GM10248 (cell line): ENCODE results near the gene ARHGAP1.

Experiments used
- CTCF ChIA-PET: fragments of 300-600 bp; sonication (Branson Sonifier 250); formaldehyde crosslinking; extraction: SDS; loops from one replicate; lab custom pipeline; 2021; ENCODE audit warnings: antibody characterized with exemption; lab: Yijun Ruan, JAX
- POLR2A ChIA-PET: fragments of 350-650 bp; sonication (Branson Sonifier 250); formaldehyde crosslinking; extraction: SDS; loops from one replicate; lab custom pipeline; 2020; ENCODE audit warnings: antibody characterized with exemption; lab: Yijun Ruan, JAX
- DNase-seq: peaks from one replicate; pipeline ENCODE4 v3.0.0; 2012; ENCODE audit errors: extremely low spot score
- TF ChIP-seq, protein P1 (sequence below): IDR thresholded peaks from 2 replicates; pipeline ENCODE4 v1.5.1; 2012; ENCODE audit warnings: mild to moderate bottlenecking, low read depth; ENCODE audit errors: extremely low read depth, missing control alignments, control extremely low read depth

ARHGAP1 gene

DNA sequence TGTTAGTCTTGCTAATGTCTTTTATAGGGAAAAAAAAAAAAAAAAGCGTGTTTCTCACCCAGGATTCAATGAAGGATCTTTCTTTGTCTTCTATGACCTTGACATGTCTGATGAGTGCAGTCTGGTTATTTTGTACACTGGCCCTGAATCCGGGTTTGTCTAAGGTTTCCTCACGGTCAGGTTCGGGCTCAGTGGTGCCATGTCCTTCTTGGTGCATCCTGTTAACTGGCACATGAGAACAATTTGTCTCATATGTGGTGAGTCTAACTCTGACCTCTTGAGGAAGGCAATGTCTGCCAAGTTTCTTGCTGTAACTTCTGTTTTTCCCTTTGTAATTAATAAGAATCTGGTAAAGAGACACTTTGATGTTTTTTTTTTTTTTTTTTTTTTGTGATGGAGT, 31.1 kb upstream of the ARHGAP1 start:
- POLR2A ChIA-PET, result no interaction called here
- TF ChIP-seq, protein P1, sequence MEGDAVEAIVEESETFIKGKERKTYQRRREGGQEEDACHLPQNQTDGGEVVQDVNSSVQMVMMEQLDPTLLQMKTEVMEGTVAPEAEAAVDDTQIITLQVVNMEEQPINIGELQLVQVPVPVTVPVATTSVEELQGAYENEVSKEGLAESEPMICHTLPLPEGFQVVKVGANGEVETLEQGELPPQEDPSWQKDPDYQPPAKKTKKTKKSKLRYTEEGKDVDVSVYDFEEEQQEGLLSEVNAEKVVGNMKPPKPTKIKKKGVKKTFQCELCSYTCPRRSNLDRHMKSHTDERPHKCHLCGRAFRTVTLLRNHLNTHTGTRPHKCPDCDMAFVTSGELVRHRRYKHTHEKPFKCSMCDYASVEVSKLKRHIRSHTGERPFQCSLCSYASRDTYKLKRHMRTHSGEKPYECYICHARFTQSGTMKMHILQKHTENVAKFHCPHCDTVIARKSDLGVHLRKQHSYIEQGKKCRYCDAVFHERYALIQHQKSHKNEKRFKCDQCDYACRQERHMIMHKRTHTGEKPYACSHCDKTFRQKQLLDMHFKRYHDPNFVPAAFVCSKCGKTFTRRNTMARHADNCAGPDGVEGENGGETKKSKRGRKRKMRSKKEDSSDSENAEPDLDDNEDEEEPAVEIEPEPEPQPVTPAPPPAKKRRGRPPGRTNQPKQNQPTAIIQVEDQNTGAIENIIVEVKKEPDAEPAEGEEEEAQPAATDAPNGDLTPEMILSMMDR, result no peak
- CTCF ChIA-PET, result no interaction called here
- no peak for DNase-seq

DNA sequence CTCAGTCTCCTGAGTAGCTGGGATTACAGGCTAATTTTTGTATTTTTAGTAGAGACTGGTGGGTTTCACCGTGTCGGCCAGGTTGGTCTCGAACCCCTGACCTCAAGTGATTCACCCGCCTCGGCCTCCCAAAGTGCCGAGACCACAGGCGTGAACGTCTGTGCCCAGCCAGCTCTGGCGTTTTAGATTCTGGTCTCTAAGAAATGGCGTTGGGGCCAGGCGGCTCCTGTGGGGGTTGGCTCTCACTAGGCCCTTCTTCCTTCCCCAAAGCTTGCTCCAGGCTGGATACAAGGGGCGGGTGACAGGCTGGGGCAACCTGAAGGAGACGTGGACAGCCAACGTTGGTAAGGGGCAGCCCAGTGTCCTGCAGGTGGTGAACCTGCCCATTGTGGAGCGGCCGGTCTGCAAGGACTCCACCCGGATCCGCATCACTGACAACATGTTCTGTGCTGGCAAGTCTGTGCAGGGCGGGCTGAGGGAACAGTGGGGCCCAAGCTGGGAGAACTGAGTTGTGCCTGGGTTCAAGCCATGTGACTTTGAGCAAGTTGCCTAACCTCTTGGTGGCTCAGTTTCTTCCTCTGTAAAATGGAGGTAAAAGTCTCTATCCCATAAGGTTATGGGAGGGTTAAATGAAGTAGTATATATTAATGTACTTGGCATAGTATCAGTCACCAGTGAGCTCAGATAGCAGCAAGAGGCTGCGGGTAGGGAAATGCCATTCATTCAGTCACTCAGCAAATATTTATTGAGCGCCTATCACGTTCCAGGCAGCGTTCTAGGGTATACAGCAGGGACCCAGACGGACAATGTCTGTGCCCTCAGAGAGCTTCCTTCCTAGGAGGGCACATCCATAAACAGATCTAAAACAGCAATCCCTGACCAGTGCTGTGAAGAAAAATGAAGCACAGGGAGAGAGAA, 28.9 kb upstream of the ARHGAP1 start:
- CTCF ChIA-PET, result interaction anchor here (1.4 kb wide), 1 partner anchor 9 kb away, joined by 4 read pairs; no protein-coding TSS in a partner anchor
- POLR2A ChIA-PET, result no interaction called here
- DNase-seq, result no peak
- TF ChIP-seq, protein P1, result no peak

DNA sequence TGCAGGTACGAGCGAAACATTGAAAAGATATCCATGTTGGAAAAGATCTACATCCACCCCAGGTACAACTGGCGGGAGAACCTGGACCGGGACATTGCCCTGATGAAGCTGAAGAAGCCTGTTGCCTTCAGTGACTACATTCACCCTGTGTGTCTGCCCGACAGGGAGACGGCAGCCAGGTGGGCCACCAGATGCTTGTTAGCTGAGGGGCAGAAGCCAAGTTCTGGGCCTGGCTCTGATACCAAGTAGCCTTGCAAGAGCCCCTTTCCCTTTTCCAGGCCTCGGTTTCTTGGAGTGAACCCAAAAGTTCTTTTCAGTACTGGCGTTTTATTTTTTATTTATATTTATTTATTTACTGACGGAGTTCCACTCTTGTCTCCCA, 28.2 kb upstream of the ARHGAP1 start:
- CTCF ChIA-PET, result interaction anchor here (1.4 kb wide), 1 partner anchor 10 kb away, joined by 4 read pairs; no protein-coding TSS in a partner anchor
- POLR2A ChIA-PET, result no interaction called here
- TF ChIP-seq, protein P1, result no peak
- no peak for DNase-seq

DNA sequence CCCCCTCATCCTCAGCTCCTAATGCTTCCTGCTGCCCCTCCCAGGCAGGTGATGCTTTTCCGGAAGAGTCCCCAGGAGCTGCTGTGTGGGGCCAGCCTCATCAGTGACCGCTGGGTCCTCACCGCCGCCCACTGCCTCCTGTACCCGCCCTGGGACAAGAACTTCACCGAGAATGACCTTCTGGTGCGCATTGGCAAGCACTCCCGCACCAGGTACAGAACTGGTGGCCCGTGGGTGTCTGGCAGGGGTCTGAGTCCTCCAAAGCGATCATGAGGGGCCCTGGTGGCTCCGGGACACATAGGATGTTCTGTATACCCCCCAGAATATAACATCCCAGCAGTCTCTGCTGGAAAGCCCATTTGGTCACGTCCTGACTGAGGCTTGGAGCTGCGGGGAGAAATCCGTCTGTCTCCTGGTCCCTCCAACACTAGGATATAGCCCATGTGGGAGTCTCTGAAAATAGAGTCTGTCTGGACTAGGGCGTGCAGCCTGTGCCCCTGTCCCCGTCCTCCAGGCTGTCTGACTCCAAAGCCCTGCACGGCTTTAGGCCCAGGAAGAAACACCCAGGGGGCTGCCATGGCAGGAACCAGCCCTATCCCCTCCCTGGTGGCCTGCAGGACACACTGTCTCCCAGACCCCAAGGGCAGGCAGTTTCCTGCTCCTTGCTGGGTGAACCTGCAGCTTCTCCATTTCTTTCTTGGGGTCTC, 27.7 kb upstream of the ARHGAP1 start:
- no peak for DNase-seq
- ChIA-PET POLR2A (no interaction called here), CTCF (interaction anchor here (1.4 kb wide), 1 partner anchor 11 kb away, joined by 4 read pairs; no protein-coding TSS in a partner anchor)
- TF ChIP-seq, protein P1, result no peak

DNA sequence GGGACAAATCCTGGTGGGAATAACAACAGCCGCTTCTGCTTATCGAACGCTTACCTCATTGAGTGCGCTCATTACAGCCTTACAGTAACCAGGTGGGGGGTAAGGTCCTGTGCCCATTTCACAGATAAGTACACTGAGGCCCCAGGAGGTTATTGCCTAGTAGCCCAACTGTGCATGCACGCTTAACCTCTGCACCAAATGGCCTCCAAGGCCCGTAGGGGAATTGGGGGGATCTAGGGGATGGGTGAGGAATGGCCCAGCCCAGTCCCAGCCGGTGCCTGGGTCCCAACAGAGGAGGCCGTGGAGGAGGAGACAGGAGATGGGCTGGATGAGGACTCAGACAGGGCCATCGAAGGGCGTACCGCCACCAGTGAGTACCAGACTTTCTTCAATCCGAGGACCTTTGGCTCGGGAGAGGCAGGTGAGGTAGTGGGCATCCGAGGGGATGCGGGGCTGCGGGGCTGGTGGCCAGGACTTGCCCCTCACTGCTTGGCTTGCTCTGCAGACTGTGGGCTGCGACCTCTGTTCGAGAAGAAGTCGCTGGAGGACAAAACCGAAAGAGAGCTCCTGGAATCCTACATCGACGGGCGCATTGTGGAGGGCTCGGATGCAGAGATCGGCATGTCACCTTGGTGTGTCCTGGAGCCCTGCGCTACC, 25.9 kb upstream of the ARHGAP1 start:
- CTCF ChIA-PET, result no interaction called here
- POLR2A ChIA-PET, result no interaction called here
- no peak for DNase-seq
- TF ChIP-seq, protein P1, result no peak

DNA sequence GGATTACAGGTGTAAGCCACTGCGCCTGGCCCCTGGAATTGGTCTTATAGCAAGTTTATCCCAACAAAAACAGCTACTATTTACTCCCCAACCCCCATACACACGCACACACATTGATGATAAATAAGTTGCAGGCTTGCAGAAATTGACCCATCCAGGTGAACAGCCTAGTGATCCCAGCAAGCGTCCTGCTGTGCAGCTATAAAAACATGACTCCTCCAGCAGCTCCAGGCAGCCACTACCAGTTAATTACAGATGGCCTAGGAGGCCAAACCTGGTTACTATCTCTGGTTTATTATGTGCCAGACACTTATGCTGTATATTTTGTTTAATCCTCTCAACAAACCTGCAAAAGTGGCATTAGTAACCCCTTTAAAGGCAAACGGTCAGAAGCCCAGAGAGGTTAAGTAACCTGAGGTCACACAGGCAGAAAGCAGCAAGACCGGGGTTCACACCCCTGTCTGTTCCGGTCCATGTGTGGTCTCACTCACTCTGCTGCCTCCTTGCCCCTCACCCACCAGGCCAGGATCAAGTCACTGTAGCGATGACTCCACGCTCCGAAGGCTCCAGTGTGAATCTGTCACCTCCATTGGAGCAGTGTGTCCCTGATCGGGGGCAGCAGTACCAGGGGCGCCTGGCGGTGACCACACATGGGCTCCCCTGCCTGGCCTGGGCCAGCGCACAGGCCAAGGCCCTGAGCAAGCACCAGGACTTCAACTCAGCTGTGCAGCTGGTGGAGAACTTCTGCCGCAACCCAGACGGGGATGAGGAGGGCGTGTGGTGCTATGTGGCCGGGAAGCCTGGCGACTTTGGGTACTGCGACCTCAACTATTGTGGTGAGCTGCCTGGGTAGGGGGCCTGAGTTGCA, 25.2 kb upstream of the ARHGAP1 start:
- POLR2A ChIA-PET, result no interaction called here
- TF ChIP-seq, protein P1, result no peak
- CTCF ChIA-PET, result no interaction called here
- no peak for DNase-seq
